GM12891 (cell line): Measurements from ENCODE around the gene TMED3.

ENCODE experiments used
- DNase-seq: peaks from one replicate; pipeline ENCODE4 v3.0.0; 2011; ENCODE audit warnings: low spot score; ENCODE audit not compliant: insufficient read length
- FAIRE-seq: peaks from 2 replicates; lab custom pipeline; 2011; peaks lifted over from hg19 to GRCh38; lab: Jason Lieb, UNC
- PAX5 ChIP-seq: IDR thresholded peaks from 2 replicates; pipeline ENCODE4 v1.6.1; 2011; ENCODE audit warnings: low read length, moderate library complexity, mild to moderate bottlenecking; ENCODE audit not compliant: insufficient read depth, severe bottlenecking
- POLR2A ChIP-seq: IDR thresholded peaks from 2 replicates; pipeline ENCODE4 v1.6.1; 2011; ENCODE audit warnings: low read depth, low read length, control low read depth
- POLR2AphosphoS5 ChIP-seq: IDR thresholded peaks from 2 replicates; pipeline ENCODE4 v1.6.1; 2011; ENCODE audit warnings: low read depth, low read length, control low read depth
- POU2F2 ChIP-seq: IDR thresholded peaks from 2 replicates; pipeline ENCODE4 v1.6.1; 2011; ENCODE audit warnings: low read depth, mild to moderate bottlenecking, control low read depth, low read length, moderate library complexity
- SPI1 ChIP-seq: IDR thresholded peaks from 2 replicates; pipeline ENCODE4 v1.6.1; 2011; ENCODE audit warnings: low read depth, low read length, control low read depth
- TAF1 ChIP-seq: IDR thresholded peaks from 2 replicates; pipeline ENCODE4 v1.6.1; 2011; ENCODE audit warnings: low read depth, low read length, control low read depth

TMED3 gene

GRCh38 chr15:79341396-79341795 lies 30.5 kb downstream of the TMED3 start:
- no peak for TF ChIP-seq SPI1
- no peak for TF ChIP-seq POLR2AphosphoS5
- no peak for TF ChIP-seq POU2F2
- TF ChIP-seq POLR2A: no peak
- TF ChIP-seq PAX5: no peak
- TF ChIP-seq TAF1: no peak
- FAIRE-seq: no peak

GRCh38 chr15:79349525-79349924 lies 38.6 kb downstream of the TMED3 start:
- FAIRE-seq (no peak), DNase-seq (no peak)
- TF ChIP-seq TAF1 (no peak), POU2F2 (no peak), PAX5 (no peak), POLR2AphosphoS5 (no peak), POLR2A (no peak), SPI1 (no peak)

More at GRCh38 chr15:79341396-79341795, 30.5 kb downstream of the TMED3 start:
- no peak for DNase-seq

GRCh38 chr15:79352206-79352605 lies 41.3 kb downstream of the TMED3 start:
- TF ChIP-seq TAF1: no peak
- TF ChIP-seq PAX5: no peak
- TF ChIP-seq POLR2A: no peak
- TF ChIP-seq SPI1: no peak
- no peak for TF ChIP-seq POLR2AphosphoS5
- no peak for TF ChIP-seq POU2F2
- no peak for FAIRE-seq
- DNase-seq: no peak

GRCh38 chr15:79357566-79357965 lies 46.7 kb downstream of the TMED3 start:
- DNase-seq (no peak), FAIRE-seq (no peak)
- TF ChIP-seq POU2F2 (no peak), POLR2AphosphoS5 (no peak), SPI1 (peak; percentile 42; the same call in 1 of the 2 replicates), TAF1 (no peak), PAX5 (no peak), POLR2A (no peak)

GRCh38 chr15:79358069-79358468 lies 47.2 kb downstream of the TMED3 start:
- DNase-seq (no peak), FAIRE-seq (no peak)
- no peak for TF ChIP-seq POLR2AphosphoS5

- TF ChIP-seq POLR2A (no peak), POU2F2 (no peak), TAF1 (no peak), PAX5 (no peak), POLR2AphosphoS5 (no peak), SPI1 (no peak)
- FAIRE-seq: no peak
- DNase-seq: no peak
Observed at GRCh38 chr15:79364571-79365240, 53.8 kb downstream of the TMED3 start.

- no peak for FAIRE-seq
- DNase-seq: no peak
- TF ChIP-seq PAX5 (no peak), POLR2AphosphoS5 (no peak), SPI1 (no peak), POU2F2 (no peak), POLR2A (no peak), TAF1 (no peak)
Observed at GRCh38 chr15:79365765-79366164, 54.9 kb downstream of the TMED3 start.

- no peak for DNase-seq
- no peak for FAIRE-seq
- TF ChIP-seq TAF1 (no peak), POU2F2 (no peak), PAX5 (no peak), SPI1 (no peak), POLR2AphosphoS5 (no peak), POLR2A (no peak)
Observed at GRCh38 chr15:79366691-79367090, 55.8 kb downstream of the TMED3 start.

GRCh38 chr15:79370716-79371115 lies 59.8 kb downstream of the TMED3 start:
- no peak for DNase-seq
- TF ChIP-seq TAF1 (no peak), PAX5 (no peak), SPI1 (no peak), POLR2A (no peak), POU2F2 (no peak), POLR2AphosphoS5 (no peak)
- no peak for FAIRE-seq
